ENCODE data around the gene SZRD1.
"Not testable (repeated sequence)": the region's sequence is repeated elsewhere in the genome, so short reads cannot be mapped to it uniquely, and the experiment has no call there.

The SZRD1 gene

DNA sequence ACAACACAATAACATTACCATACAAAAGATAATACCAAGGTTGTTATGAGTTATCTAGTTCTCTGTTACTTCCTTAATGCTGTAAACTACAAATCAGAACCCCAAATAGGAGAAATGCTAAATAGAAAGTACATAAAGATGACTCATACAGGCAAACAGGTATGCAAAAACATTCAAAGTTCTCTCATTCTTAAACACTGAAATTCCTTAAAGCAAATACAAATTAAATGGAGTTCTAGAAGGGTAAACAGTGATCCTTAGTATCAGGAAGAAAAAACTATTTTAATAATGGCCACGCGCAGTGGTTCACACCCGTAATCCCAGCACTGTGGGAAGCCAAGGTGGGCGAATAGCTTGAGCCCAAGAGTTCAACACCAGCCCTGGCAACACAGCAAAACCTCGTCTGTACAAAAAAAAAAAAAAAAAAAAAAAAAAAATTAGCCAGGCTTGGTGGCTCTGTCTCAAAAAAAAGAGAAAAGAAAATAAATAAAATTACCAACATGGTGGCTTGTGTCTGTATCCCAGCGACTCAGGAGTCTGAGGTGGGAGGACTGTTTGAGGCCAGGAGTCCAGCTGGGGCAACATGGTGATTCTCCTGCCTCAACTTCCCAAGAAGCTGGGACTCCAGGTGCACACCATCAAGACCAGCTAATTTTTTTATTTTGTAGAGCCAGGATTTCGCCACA lies 32.2 kb upstream of the SZRD1 start:
- DNase-seq: no peak
- no peaks in the 10 kb centered on the region for H3K27me3 ChIP-seq
- H3K4me3 ChIP-seq (ENCODE audit: low read depth, low read length): no peak overlapping the region
- no peaks in the 10 kb centered on the region for H3K4me1 ChIP-seq
- TF ChIP-seq, protein P1, sequence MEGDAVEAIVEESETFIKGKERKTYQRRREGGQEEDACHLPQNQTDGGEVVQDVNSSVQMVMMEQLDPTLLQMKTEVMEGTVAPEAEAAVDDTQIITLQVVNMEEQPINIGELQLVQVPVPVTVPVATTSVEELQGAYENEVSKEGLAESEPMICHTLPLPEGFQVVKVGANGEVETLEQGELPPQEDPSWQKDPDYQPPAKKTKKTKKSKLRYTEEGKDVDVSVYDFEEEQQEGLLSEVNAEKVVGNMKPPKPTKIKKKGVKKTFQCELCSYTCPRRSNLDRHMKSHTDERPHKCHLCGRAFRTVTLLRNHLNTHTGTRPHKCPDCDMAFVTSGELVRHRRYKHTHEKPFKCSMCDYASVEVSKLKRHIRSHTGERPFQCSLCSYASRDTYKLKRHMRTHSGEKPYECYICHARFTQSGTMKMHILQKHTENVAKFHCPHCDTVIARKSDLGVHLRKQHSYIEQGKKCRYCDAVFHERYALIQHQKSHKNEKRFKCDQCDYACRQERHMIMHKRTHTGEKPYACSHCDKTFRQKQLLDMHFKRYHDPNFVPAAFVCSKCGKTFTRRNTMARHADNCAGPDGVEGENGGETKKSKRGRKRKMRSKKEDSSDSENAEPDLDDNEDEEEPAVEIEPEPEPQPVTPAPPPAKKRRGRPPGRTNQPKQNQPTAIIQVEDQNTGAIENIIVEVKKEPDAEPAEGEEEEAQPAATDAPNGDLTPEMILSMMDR (IDR thresholded peaks at IDR 0.05; ENCODE audit: low read depth, low read length): no peak
- H3K9me3 ChIP-seq: no peaks in the 10 kb centered on the region
- H3K36me3 ChIP-seq: no peaks in the 10 kb centered on the region

- H3K36me3 ChIP-seq: no peaks in the 10 kb centered on the region; the same call in 1 of the 2 replicates
Measured at GRCh38 chr1:16338961-16339360, 28.1 kb upstream of the SZRD1 start.

DNA sequence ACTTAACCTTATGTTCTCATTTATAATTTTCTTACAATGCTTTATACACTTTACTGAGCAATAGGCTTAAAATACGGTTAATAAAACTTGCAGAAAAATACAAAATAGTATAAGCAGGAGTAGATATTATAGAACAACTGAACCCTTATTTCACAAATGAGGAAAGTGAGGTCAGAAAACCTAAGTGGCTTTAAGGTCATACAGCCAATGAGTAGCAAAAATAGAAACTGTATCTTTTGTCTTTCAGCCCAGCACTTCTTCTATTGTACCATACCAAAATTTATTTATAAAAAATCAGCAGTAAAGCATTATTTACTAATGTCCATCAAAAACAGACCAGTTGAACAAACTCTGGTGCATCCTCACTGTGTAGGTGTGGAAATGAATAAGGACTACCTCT lies 26.4 kb upstream of the SZRD1 start:
- no peak for DNase-seq
- no peaks in the 10 kb centered on the region for H3K27me3 ChIP-seq
- TF ChIP-seq, protein P1 (IDR thresholded peaks at IDR 0.05; ENCODE audit: low read depth, low read length): no peak

More at GRCh38 chr1:16338961-16339360, 28.1 kb upstream of the SZRD1 start:
- Histone ChIP-seq H3K27me3 (no peaks in the 10 kb centered on the region), H3K9me3 (no peaks in the 10 kb centered on the region), H3K4me3 (ENCODE audit: low read depth, low read length) (no peak overlapping the region), H3K4me1 (no peaks in the 10 kb centered on the region)
- TF ChIP-seq, protein P1 (IDR thresholded peaks at IDR 0.05; ENCODE audit: low read depth, low read length): no peak
- no peak for DNase-seq

GRCh38 chr1:16342331-16343062 lies 24.5 kb upstream of the SZRD1 start:
- no peaks in the 10 kb centered on the region for H3K27me3 ChIP-seq
- H3K4me1 ChIP-seq: no peaks in the 10 kb centered on the region
- H3K9me3 ChIP-seq: no peaks in the 10 kb centered on the region
- H3K36me3 ChIP-seq: no peaks in the 10 kb centered on the region; the same call in 1 of the 2 replicates
- DNase-seq: no peak
- TF ChIP-seq, protein P1 (IDR thresholded peaks at IDR 0.05; ENCODE audit: low read depth, low read length): no peak
- H3K4me3 ChIP-seq (ENCODE audit: low read depth, low read length): no peak overlapping the region

More for the DNA sequence above, 26.4 kb upstream of the SZRD1 start:
- Histone ChIP-seq H3K9me3 (no peaks in the 10 kb centered on the region), H3K36me3 (no peaks in the 10 kb centered on the region; the same call in 1 of the 2 replicates), H3K4me1 (no peaks in the 10 kb centered on the region), H3K4me3 (ENCODE audit: low read depth, low read length) (no peak overlapping the region)

DNA sequence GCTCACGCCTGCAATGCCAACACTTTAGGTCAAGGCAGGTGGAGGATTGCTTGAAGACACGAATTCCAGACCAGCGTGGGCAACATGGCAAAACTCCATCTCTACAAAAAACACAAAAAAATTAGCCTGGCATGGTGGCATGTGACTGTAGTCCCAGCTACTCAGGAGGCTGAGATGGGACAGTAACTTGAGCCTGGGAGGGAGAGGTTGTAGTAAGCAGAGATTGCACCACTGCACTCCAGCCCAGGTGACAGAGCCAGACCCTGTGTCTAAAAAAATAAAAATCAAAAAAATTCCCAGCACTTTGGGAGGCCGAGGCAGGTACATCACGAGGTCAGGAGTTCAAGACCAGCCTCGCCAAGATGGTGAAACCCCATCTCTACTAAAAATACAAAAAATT lies 23.8 kb upstream of the SZRD1 start:
- not testable (repeated sequence) for H3K9me3 ChIP-seq; H3K27me3 ChIP-seq; H3K36me3 ChIP-seq; H3K4me1 ChIP-seq; H3K4me3 ChIP-seq (ENCODE audit: low read depth, low read length); DNase-seq

GRCh38 chr1:16348414-16349182 lies 18.4 kb upstream of the SZRD1 start:
- no peaks in the 10 kb centered on the region for H3K36me3 ChIP-seq
- no peaks in the 10 kb centered on the region for H3K27me3 ChIP-seq
- H3K4me1 ChIP-seq: peaks cover 4% of the 10 kb centered on the region; the same call in 1 of the 2 replicates
- no peaks in the 10 kb centered on the region for H3K9me3 ChIP-seq
- DNase-seq: no peak
- TF ChIP-seq, protein P1 (IDR thresholded peaks at IDR 0.05; ENCODE audit: low read depth, low read length): no peak
- H3K4me3 ChIP-seq (ENCODE audit: low read depth, low read length): no peak overlapping the region

All from BE2C (cell line).